Panc1 (cell line): Measurements from ENCODE around the gene FBXL17. TPM values are rescaled to one million over a fixed set of nuclear protein-coding genes. Genes with fewer than 3 reads are reported as not detected.

Source experiments
- ATAC-seq: fragments of 200-7000 bp; cut with Tn5 transposase; 2 replicates; pipeline ENCODE4 v1.9.1; 2020; ENCODE audit warnings: mild to moderate bottlenecking, moderate library complexity
- BruUV-seq: library from RNA; stranded (reverse); fragments of 400-500 nt; replicated peaks from 2 replicates; lab custom pipeline; 2021; lab: Mats Ljungman, UMichigan
- CTCF ChIA-PET: fragments of 300-600 bp; sonication (Branson Sonifier 250); formaldehyde crosslinking; loops from one replicate; lab custom pipeline; 2022; ENCODE audit warnings: antibody characterized with exemption; lab: Charles Lee
- POLR2A ChIA-PET: fragments of 300-600 bp; sonication (Branson Sonifier 250); formaldehyde crosslinking; loops from one replicate; lab custom pipeline; 2022; ENCODE audit warnings: antibody characterized with exemption; lab: Charles Lee
- DNase-seq: peaks from one replicate; pipeline ENCODE4 v3.0.0-alpha.2; 2010; ENCODE audit warnings: low read depth, low spot score
- H3K27ac ChIP-seq: 2 replicates; pipeline ENCODE4 v1.5.1; 2011; ENCODE audit warnings: mild to moderate bottlenecking, low read length, inconsistent platforms
- H3K27me3 ChIP-seq: fragments of 200-500 bp; sonication (Bioruptor generic); 2 replicates; pipeline ENCODE4 v1.6.0; 2014; ENCODE audit warnings: low read length, inconsistent platforms; ENCODE audit not compliant: control insufficient read depth, insufficient read depth
- H3K36me3 ChIP-seq: fragments of 200-500 bp; sonication (Bioruptor generic); 2 replicates; pipeline ENCODE4 v1.5.1; 2014; ENCODE audit warnings: inconsistent platforms, mild to moderate bottlenecking, low read length, moderate library complexity; ENCODE audit not compliant: control insufficient read depth, insufficient read depth
- H3K4me1 ChIP-seq: 2 replicates; pipeline ENCODE4 v1.5.1; 2011; ENCODE audit warnings: inconsistent platforms, mild to moderate bottlenecking, low read length, moderate library complexity; ENCODE audit not compliant: control insufficient read depth, insufficient read depth
- H3K4me3 ChIP-seq, 2 experiments: 2 replicates each; pipeline ENCODE4 v1.5.1; 2011 to 2012; ENCODE audit warnings: low read depth in 2 of 2, low read length in 2 of 2, mild to moderate bottlenecking in 2 of 2, inconsistent platforms in 1 of 2, moderate library complexity in 1 of 2
- H3K9me3 ChIP-seq: fragments of 200-500 bp; sonication (Bioruptor generic); 2 replicates; pipeline ENCODE4 v1.5.1; 2014; ENCODE audit warnings: low read depth, mild to moderate bottlenecking, inconsistent platforms, low read length, moderate library complexity; ENCODE audit not compliant: control insufficient read depth, insufficient read depth
- CTCF ChIP-seq: fragments of 450-650 bp; IDR thresholded peaks from 2 replicates; pipeline ENCODE4 v1.5.1; 2017; ENCODE audit warnings: mild to moderate bottlenecking
- POLR2AphosphoS5 ChIP-seq: IDR thresholded peaks from 2 replicates; pipeline ENCODE4 v1.6.1; 2012; ENCODE audit warnings: mild to moderate bottlenecking, low read depth, low read length, moderate library complexity
- REST ChIP-seq, 2 experiments: IDR thresholded peaks; 2 replicates each; pipeline ENCODE4 v1.6.1; 2011 to 2012; ENCODE audit warnings: low read depth in 2 of 2, control low read depth in 1 of 2, low read length in 1 of 2, mild to moderate bottlenecking in 1 of 2, moderate library complexity in 1 of 2; ENCODE audit not compliant: insufficient read depth in 1 of 2
- SIN3A ChIP-seq: IDR thresholded peaks from 2 replicates; pipeline ENCODE4 v1.6.1; 2012; ENCODE audit warnings: low read depth, mild to moderate bottlenecking, low read length, moderate library complexity, borderline replicate concordance; ENCODE audit not compliant: insufficient read depth
- TCF7L2 ChIP-seq: IDR thresholded peaks from 2 replicates; pipeline ENCODE4 v1.6.1; 2011; ENCODE audit warnings: mild to moderate bottlenecking, low read depth, low read length, inconsistent platforms
- in situ Hi-C: cut with HindIII; loops from 2 replicates; pipeline ENCODE4 v1.10.0; 2016; ENCODE audit warnings: low sequenced_read_pairs, low pct_unique_long_range_greater_than_20kb
- intact Hi-C: fragments of 100-400 bp; cut with micrococcal nuclease; formaldehyde crosslinking; loops from one replicate; pipeline ENCODE4 v1.10.0; 2022; ENCODE audit not compliant: unreplicated experiment
- total RNA-seq: library from RNA; stranded (reverse); gene quantifications from one replicate; pipeline ENCODE4 v1.2.1, GENCODE V29; 2021; ENCODE audit not compliant: unreplicated experiment

The FBXL17 gene
- total RNA-seq, 1 experiment from 2014 or later, result 17.4 TPM

- BruUV-seq, result no TSS peak
- no peak for DNase-seq
- POLR2A ChIA-PET, result no interaction called here
- intact Hi-C loops (no loop called here), in situ Hi-C loops (no loop called here)
- no peak for ATAC-seq
- Histone ChIP-seq H3K4me3 (no peak overlapping the region), H3K9me3 (no peaks in the 10 kb centered on the region), H3K36me3 (no peaks in the 10 kb centered on the region), H3K27ac (no peak overlapping the region), H3K27me3 (no peaks in the 10 kb centered on the region), H3K4me1 (no peaks in the 10 kb centered on the region)
- no peak for TF ChIP-seq REST (IDR thresholded peaks at IDR 0.05; ENCODE audit: insufficient read depth in 1 of 2, low read depth in 2 of 2, low read length in 1 of 2)
- no peak for TF ChIP-seq POLR2AphosphoS5
- no peak for TF ChIP-seq CTCF
- no peak for TF ChIP-seq TCF7L2
- TF ChIP-seq SIN3A, result no peak
- CTCF ChIA-PET, result no interaction called here
Observed at GRCh38 chr5:108059334-108059733, 322.6 kb downstream of the FBXL17 start.

- no peak overlapping the region for H3K27ac ChIP-seq
- H3K9me3 ChIP-seq, result no peaks in the 10 kb centered on the region
- intact Hi-C loops, result no loop called here
- CTCF ChIA-PET, result no interaction called here
- H3K4me1 ChIP-seq, result no peaks in the 10 kb centered on the region
- DNase-seq (no peak), ATAC-seq (no peak)
- H3K36me3 ChIP-seq, result no peaks in the 10 kb centered on the region
- in situ Hi-C loops, result no loop called here
- no peak overlapping the region for H3K4me3 ChIP-seq
- BruUV-seq, result no TSS peak
- no peaks in the 10 kb centered on the region for H3K27me3 ChIP-seq
- POLR2A ChIA-PET, result no interaction called here
- TF ChIP-seq SIN3A (no peak), REST (IDR thresholded peaks at IDR 0.05; ENCODE audit: insufficient read depth in 1 of 2, low read depth in 2 of 2, low read length in 1 of 2) (no peak), POLR2AphosphoS5 (no peak), CTCF (no peak), TCF7L2 (no peak)
Observed at GRCh38 chr5:108054349-108054748, 327.5 kb downstream of the FBXL17 start.
